ENCODE results near the gene FBXW12.
"Not testable (repeated sequence)": the region's sequence is repeated elsewhere in the genome, so short reads cannot be mapped to it uniquely, and the experiment has no call there.

DNA sequence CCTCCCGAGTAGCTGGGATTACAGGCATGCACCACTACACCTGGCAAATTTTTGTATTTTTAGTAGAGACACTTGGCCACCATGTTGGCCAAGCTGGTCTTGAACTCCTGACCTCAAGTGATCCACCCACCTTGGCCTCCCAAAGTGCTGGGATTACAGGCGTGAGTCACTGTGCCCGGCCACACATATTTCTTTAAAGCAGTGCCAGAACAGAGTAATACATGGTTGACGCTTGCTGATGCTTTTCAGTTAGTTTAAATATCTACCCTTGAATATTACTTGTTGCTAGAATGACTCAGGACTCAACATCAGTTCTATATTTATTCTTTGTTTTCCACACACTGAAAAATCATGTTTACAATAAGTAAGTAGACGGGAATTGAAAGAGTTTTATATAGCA lies 34.5 kb upstream of the FBXW12 start:
- TF ChIP-seq, protein P1, sequence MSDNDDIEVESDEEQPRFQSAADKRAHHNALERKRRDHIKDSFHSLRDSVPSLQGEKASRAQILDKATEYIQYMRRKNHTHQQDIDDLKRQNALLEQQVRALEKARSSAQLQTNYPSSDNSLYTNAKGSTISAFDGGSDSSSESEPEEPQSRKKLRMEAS (IDR thresholded peaks at IDR 0.05; ENCODE audit: insufficient read depth, insufficient read length): not testable (repeated sequence)
- TF ChIP-seq, protein P2, sequence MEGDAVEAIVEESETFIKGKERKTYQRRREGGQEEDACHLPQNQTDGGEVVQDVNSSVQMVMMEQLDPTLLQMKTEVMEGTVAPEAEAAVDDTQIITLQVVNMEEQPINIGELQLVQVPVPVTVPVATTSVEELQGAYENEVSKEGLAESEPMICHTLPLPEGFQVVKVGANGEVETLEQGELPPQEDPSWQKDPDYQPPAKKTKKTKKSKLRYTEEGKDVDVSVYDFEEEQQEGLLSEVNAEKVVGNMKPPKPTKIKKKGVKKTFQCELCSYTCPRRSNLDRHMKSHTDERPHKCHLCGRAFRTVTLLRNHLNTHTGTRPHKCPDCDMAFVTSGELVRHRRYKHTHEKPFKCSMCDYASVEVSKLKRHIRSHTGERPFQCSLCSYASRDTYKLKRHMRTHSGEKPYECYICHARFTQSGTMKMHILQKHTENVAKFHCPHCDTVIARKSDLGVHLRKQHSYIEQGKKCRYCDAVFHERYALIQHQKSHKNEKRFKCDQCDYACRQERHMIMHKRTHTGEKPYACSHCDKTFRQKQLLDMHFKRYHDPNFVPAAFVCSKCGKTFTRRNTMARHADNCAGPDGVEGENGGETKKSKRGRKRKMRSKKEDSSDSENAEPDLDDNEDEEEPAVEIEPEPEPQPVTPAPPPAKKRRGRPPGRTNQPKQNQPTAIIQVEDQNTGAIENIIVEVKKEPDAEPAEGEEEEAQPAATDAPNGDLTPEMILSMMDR (IDR thresholded peaks at IDR 0.05; ENCODE audit: extremely low read depth in 1 of 2, insufficient read depth in 1 of 2, low read depth in 1 of 2, low read length in 2 of 2): not testable (repeated sequence)
- not testable (repeated sequence) for TF ChIP-seq EZH2 (IDR thresholded peaks at IDR 0.05; ENCODE audit: borderline replicate concordance, low read depth, low read length, severe bottlenecking); POLR2AphosphoS5 (IDR thresholded peaks at IDR 0.05; ENCODE audit: insufficient read depth, low read depth, low read length); GATA2 (IDR thresholded peaks at IDR 0.05; ENCODE audit: insufficient read depth, insufficient read length, low read depth, low read length)
